Panc1 (cell line): Measurements from ENCODE around the gene TRIM56.

ENCODE experiments used
- POLR2AphosphoS5 ChIP-seq: IDR thresholded peaks from 2 replicates; pipeline ENCODE4 v1.6.1; 2012; ENCODE audit warnings: mild to moderate bottlenecking, low read depth, low read length, moderate library complexity
- TF ChIP-seq, protein P1 (sequence below): fragments of 450-650 bp; IDR thresholded peaks from 2 replicates; pipeline ENCODE4 v1.5.1; 2017; ENCODE audit warnings: mild to moderate bottlenecking
- TF ChIP-seq, protein P2 (sequence below), 2 experiments: IDR thresholded peaks; 2 replicates each; pipeline ENCODE4 v1.6.1; 2011 to 2012; ENCODE audit warnings: low read depth in 2 of 2, control low read depth in 1 of 2, low read length in 1 of 2, mild to moderate bottlenecking in 1 of 2, moderate library complexity in 1 of 2; ENCODE audit not compliant: insufficient read depth in 1 of 2

DNA sequence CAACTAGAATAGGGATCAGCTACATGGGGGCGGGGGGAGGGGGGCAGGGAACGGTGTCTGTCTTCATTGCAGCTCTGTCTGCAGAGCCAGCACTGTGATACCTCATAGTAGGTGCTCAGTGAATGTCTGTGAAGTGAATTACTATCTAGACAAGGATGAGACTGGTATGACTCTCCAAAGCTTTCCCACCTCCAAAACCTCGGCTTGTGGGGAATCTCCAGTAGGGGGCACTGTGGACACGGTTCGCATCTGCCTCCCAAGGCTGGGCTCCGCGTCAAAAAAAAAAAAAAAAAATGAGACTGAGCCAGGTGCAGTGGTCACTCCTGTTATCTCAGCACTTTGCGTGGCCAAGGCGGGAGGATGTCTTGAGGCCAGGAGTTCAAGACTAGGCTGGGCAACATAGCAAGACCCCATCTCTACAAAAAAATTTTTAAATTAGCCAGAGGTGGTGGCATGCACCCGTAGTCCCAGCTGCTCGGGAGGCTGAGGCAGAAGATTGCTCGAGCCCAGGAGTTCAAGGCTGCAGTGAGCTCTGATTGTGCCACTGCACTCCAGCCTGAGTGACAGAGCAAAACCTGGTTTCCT, 9.6 kb downstream of the TRIM56 start:
- TF ChIP-seq, protein P1, sequence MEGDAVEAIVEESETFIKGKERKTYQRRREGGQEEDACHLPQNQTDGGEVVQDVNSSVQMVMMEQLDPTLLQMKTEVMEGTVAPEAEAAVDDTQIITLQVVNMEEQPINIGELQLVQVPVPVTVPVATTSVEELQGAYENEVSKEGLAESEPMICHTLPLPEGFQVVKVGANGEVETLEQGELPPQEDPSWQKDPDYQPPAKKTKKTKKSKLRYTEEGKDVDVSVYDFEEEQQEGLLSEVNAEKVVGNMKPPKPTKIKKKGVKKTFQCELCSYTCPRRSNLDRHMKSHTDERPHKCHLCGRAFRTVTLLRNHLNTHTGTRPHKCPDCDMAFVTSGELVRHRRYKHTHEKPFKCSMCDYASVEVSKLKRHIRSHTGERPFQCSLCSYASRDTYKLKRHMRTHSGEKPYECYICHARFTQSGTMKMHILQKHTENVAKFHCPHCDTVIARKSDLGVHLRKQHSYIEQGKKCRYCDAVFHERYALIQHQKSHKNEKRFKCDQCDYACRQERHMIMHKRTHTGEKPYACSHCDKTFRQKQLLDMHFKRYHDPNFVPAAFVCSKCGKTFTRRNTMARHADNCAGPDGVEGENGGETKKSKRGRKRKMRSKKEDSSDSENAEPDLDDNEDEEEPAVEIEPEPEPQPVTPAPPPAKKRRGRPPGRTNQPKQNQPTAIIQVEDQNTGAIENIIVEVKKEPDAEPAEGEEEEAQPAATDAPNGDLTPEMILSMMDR, result peak; percentile 89
- TF ChIP-seq, protein P2, sequence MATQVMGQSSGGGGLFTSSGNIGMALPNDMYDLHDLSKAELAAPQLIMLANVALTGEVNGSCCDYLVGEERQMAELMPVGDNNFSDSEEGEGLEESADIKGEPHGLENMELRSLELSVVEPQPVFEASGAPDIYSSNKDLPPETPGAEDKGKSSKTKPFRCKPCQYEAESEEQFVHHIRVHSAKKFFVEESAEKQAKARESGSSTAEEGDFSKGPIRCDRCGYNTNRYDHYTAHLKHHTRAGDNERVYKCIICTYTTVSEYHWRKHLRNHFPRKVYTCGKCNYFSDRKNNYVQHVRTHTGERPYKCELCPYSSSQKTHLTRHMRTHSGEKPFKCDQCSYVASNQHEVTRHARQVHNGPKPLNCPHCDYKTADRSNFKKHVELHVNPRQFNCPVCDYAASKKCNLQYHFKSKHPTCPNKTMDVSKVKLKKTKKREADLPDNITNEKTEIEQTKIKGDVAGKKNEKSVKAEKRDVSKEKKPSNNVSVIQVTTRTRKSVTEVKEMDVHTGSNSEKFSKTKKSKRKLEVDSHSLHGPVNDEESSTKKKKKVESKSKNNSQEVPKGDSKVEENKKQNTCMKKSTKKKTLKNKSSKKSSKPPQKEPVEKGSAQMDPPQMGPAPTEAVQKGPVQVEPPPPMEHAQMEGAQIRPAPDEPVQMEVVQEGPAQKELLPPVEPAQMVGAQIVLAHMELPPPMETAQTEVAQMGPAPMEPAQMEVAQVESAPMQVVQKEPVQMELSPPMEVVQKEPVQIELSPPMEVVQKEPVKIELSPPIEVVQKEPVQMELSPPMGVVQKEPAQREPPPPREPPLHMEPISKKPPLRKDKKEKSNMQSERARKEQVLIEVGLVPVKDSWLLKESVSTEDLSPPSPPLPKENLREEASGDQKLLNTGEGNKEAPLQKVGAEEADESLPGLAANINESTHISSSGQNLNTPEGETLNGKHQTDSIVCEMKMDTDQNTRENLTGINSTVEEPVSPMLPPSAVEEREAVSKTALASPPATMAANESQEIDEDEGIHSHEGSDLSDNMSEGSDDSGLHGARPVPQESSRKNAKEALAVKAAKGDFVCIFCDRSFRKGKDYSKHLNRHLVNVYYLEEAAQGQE (IDR thresholded peaks at IDR 0.05; ENCODE audit: insufficient read depth in 1 of 2, low read depth in 2 of 2, low read length in 1 of 2), result no peak
- TF ChIP-seq POLR2AphosphoS5, result no peak; the same call in 1 of the 2 replicates
